Measurements from ENCODE around the gene ZBTB20.
"Not testable (repeated sequence)": the region's sequence is repeated elsewhere in the genome, so short reads cannot be mapped to it uniquely, and the experiment has no call there.

Gene ZBTB20

DNA sequence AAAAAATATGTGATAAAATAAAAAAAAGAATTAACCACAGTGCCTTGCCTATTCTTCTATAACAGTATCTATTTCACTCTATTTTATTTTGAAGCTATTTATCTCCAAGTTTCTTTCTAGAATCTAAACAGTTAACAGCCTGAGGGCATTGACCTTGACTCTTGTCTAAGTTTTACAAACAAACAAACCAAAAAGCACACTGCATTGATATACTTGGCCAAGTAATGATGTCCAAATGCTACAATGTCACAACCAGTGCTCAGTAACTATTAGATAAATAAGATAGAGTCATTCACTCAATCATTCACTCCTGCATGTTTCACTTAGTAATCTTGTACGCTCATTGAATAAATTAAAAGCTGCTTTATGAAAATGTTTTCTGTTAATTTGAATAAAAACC is 466.8 kb downstream of the ZBTB20 start:
- Histone ChIP-seq H3K9me3 (ENCODE audit: control insufficient read depth, low read length) (no peaks in the 10 kb centered on the region), H3K4me1 (ENCODE audit: control insufficient read depth, insufficient read depth, low read depth, low read length) (no peaks in the 10 kb centered on the region), H3K23ac (ENCODE audit: low read length in 2 of 2) (no peak overlapping the region), H3K27ac (ENCODE audit: low read length, poor library complexity, severe bottlenecking) (no peak overlapping the region), H2BK12ac (ENCODE audit: low read length in 2 of 2) (no peak overlapping the region), H4K91ac (ENCODE audit: low read length) (no peak overlapping the region), H3K27me3 (ENCODE audit: control insufficient read depth in 1 of 2, insufficient read depth in 1 of 2, low read length in 2 of 2) (no peaks in the 10 kb centered on the region), H3K18ac (ENCODE audit: low read depth in 1 of 2, low read length in 2 of 2) (no peak overlapping the region), H3K9ac (ENCODE audit: low read length) (no peak overlapping the region), H3K36me3 (ENCODE audit: control insufficient read depth in 1 of 2, insufficient read depth in 2 of 2, low read depth in 1 of 2, low read length in 2 of 2) (peaks cover 0 to 4% of the 10 kb centered on the region in 2 experiments), H3K4ac (ENCODE audit: low read depth in 1 of 2, low read length in 2 of 2) (no peak overlapping the region), H3K4me3 (ENCODE audit: insufficient read depth in 1 of 2, low read depth in 1 of 2, low read length in 2 of 2) (no peak overlapping the region), H3K79me1 (replicated peaks; ENCODE audit: low read length, poor library complexity, severe bottlenecking) (peaks cover 14% of the 10 kb centered on the region), H4K8ac (ENCODE audit: low read length) (no peak overlapping the region), H2BK15ac (ENCODE audit: low read depth, poor library complexity, severe bottlenecking) (no peak overlapping the region), H2AK5ac (ENCODE audit: low read length, severe bottlenecking) (no peak overlapping the region), H2BK120ac (ENCODE audit: low read depth, low read length) (no peak overlapping the region), H2BK5ac (ENCODE audit: low read depth, low read length, poor library complexity, severe bottlenecking) (no peak overlapping the region), H3K14ac (ENCODE audit: low read length in 2 of 2) (no peak overlapping the region), H2AFZ (ENCODE audit: low read depth, low read length) (no peak overlapping the region), H3K4me2 (ENCODE audit: low read length, poor library complexity, severe bottlenecking) (no peak overlapping the region)
- no CpG with 5 or more reads among the region's 1 CpG for WGBS
- DNase-seq, result no peak

GRCh38 chr3:114679773-114680172 is 467.3 kb downstream of the ZBTB20 start:
- H3K18ac ChIP-seq (ENCODE audit: low read depth in 1 of 2, low read length in 2 of 2); H3K79me1 ChIP-seq (replicated peaks; ENCODE audit: low read length, poor library complexity, severe bottlenecking); H3K23ac ChIP-seq (ENCODE audit: low read length in 2 of 2); H2AK5ac ChIP-seq (ENCODE audit: low read length, severe bottlenecking); H2BK5ac ChIP-seq (ENCODE audit: low read depth, low read length, poor library complexity, severe bottlenecking); H3K36me3 ChIP-seq (ENCODE audit: control insufficient read depth in 1 of 2, insufficient read depth in 2 of 2, low read depth in 1 of 2, low read length in 2 of 2); H2BK120ac ChIP-seq (ENCODE audit: low read depth, low read length); H3K4me1 ChIP-seq (ENCODE audit: control insufficient read depth, insufficient read depth, low read depth, low read length); H2BK15ac ChIP-seq (ENCODE audit: low read depth, poor library complexity, severe bottlenecking); H4K91ac ChIP-seq (ENCODE audit: low read length); H4K8ac ChIP-seq (ENCODE audit: low read length); H3K14ac ChIP-seq (ENCODE audit: low read length in 2 of 2); DNase-seq; H3K4ac ChIP-seq (ENCODE audit: low read depth in 1 of 2, low read length in 2 of 2); H2BK12ac ChIP-seq (ENCODE audit: low read length in 2 of 2); H3K9me3 ChIP-seq (ENCODE audit: control insufficient read depth, low read length); H3K27ac ChIP-seq (ENCODE audit: low read length, poor library complexity, severe bottlenecking); H2AFZ ChIP-seq (ENCODE audit: low read depth, low read length); H3K4me2 ChIP-seq (ENCODE audit: low read length, poor library complexity, severe bottlenecking); H3K27me3 ChIP-seq (ENCODE audit: control insufficient read depth in 1 of 2, insufficient read depth in 1 of 2, low read length in 2 of 2); H3K4me3 ChIP-seq (ENCODE audit: insufficient read depth in 1 of 2, low read depth in 1 of 2, low read length in 2 of 2); H3K9ac ChIP-seq (ENCODE audit: low read length): not testable (repeated sequence)
- WGBS, result 91% methylated on average over 3 of the region's 3 CpGs

DNA sequence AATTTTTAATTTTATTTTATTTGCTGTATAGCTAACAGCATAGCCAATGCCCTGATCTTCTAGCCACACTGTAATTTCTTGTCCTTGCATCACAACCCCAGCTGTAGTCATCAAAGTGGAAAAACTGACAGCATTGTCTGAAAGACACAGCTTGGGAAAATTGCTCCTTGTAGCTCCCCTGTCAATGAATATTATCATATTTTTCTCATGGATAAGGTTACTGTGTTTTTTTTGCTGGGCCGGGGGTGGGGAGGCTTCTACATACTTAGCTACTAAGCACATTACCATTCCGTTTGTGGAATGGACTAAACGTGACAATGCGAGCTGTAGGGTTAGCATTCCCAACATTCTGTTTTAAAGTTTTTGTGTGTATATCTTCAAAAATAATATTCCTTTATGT is 472.0 kb downstream of the ZBTB20 start:
- Histone ChIP-seq H3K27ac (ENCODE audit: low read length, poor library complexity, severe bottlenecking) (no peak overlapping the region), H2BK5ac (ENCODE audit: low read depth, low read length, poor library complexity, severe bottlenecking) (no peak overlapping the region), H3K36me3 (ENCODE audit: control insufficient read depth in 1 of 2, insufficient read depth in 2 of 2, low read depth in 1 of 2, low read length in 2 of 2) (peaks cover 0 to 4% of the 10 kb centered on the region in 2 experiments), H2AFZ (ENCODE audit: low read depth, low read length) (no peak overlapping the region), H3K14ac (ENCODE audit: low read length in 2 of 2) (no peak overlapping the region), H3K18ac (ENCODE audit: low read depth in 1 of 2, low read length in 2 of 2) (no peak overlapping the region), H2BK15ac (ENCODE audit: low read depth, poor library complexity, severe bottlenecking) (no peak overlapping the region), H3K9ac (ENCODE audit: low read length) (no peak overlapping the region), H2AK5ac (ENCODE audit: low read length, severe bottlenecking) (no peak overlapping the region), H3K23ac (ENCODE audit: low read length in 2 of 2) (no peak overlapping the region), H3K4ac (ENCODE audit: low read depth in 1 of 2, low read length in 2 of 2) (no peak overlapping the region), H3K79me1 (replicated peaks; ENCODE audit: low read length, poor library complexity, severe bottlenecking) (peaks cover 3% of the 10 kb centered on the region), H3K4me3 (ENCODE audit: insufficient read depth in 1 of 2, low read depth in 1 of 2, low read length in 2 of 2) (no peak overlapping the region), H2BK120ac (ENCODE audit: low read depth, low read length) (no peak overlapping the region), H3K27me3 (ENCODE audit: control insufficient read depth in 1 of 2, insufficient read depth in 1 of 2, low read length in 2 of 2) (no peaks in the 10 kb centered on the region), H3K4me1 (ENCODE audit: control insufficient read depth, insufficient read depth, low read depth, low read length) (no peaks in the 10 kb centered on the region), H4K91ac (ENCODE audit: low read length) (no peak overlapping the region), H4K8ac (ENCODE audit: low read length) (no peak overlapping the region), H2BK12ac (ENCODE audit: low read length in 2 of 2) (no peak overlapping the region), H3K9me3 (ENCODE audit: control insufficient read depth, low read length) (no peaks in the 10 kb centered on the region), H3K4me2 (ENCODE audit: low read length, poor library complexity, severe bottlenecking) (no peak overlapping the region)
- peak; percentile 6 for DNase-seq
- no CpG with 5 or more reads among the region's 4 CpGs for WGBS

DNA sequence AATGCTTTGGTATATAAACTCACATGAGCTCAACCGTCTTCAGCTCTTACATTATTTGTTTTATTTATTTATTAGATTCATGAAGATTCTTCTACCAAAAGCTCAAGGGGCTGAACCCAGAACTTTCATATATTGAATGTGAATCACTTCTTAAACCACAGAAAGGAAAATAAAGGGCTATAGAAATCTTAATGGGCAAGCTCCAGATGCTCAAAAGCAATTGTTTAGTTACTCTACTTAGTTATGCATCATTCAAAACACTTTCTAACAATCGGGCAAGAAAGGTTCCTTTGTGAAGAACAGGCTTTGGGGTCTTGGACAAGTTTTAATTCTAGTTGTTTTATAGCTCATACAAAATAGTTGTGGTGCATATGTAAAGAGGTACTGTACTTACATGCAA is 473.1 kb downstream of the ZBTB20 start:
- peaks cover 0 to 4% of the 10 kb centered on the region in 2 experiments for H3K36me3 ChIP-seq (ENCODE audit: control insufficient read depth in 1 of 2, insufficient read depth in 2 of 2, low read depth in 1 of 2, low read length in 2 of 2)
- no peaks in the 10 kb centered on the region for H3K4me1 ChIP-seq (ENCODE audit: control insufficient read depth, insufficient read depth, low read depth, low read length)
- no peak overlapping the region for H2BK15ac ChIP-seq (ENCODE audit: low read depth, poor library complexity, severe bottlenecking)
- H4K8ac ChIP-seq (ENCODE audit: low read length), result no peak overlapping the region
- no peak overlapping the region for H3K4ac ChIP-seq (ENCODE audit: low read depth in 1 of 2, low read length in 2 of 2)
- H3K9me3 ChIP-seq (ENCODE audit: control insufficient read depth, low read length), result no peaks in the 10 kb centered on the region
- no peak overlapping the region for H3K14ac ChIP-seq (ENCODE audit: low read length in 2 of 2)
- no peak overlapping the region for H2AFZ ChIP-seq (ENCODE audit: low read depth, low read length)
- H2BK120ac ChIP-seq (ENCODE audit: low read depth, low read length), result no peak overlapping the region
- no peak overlapping the region for H4K91ac ChIP-seq (ENCODE audit: low read length)
- 80% methylated on average over 1 of the region's 2 CpGs for WGBS
- no peak overlapping the region for H3K9ac ChIP-seq (ENCODE audit: low read length)
- H2AK5ac ChIP-seq (ENCODE audit: low read length, severe bottlenecking), result no peak overlapping the region
- no peak overlapping the region for H3K23ac ChIP-seq (ENCODE audit: low read length in 2 of 2)
- no peak overlapping the region for H3K18ac ChIP-seq (ENCODE audit: low read depth in 1 of 2, low read length in 2 of 2)
- H2BK5ac ChIP-seq (ENCODE audit: low read depth, low read length, poor library complexity, severe bottlenecking), result no peak overlapping the region
- no peak overlapping the region for H2BK12ac ChIP-seq (ENCODE audit: low read length in 2 of 2)
- no peak overlapping the region for H3K4me2 ChIP-seq (ENCODE audit: low read length, poor library complexity, severe bottlenecking)
- H3K27ac ChIP-seq (ENCODE audit: low read length, poor library complexity, severe bottlenecking), result no peak overlapping the region
- H3K4me3 ChIP-seq (ENCODE audit: insufficient read depth in 1 of 2, low read depth in 1 of 2, low read length in 2 of 2), result no peak overlapping the region
- peaks cover 5% of the 10 kb centered on the region for H3K79me1 ChIP-seq (replicated peaks; ENCODE audit: low read length, poor library complexity, severe bottlenecking)
- no peak for DNase-seq
- H3K27me3 ChIP-seq (ENCODE audit: control insufficient read depth in 1 of 2, insufficient read depth in 1 of 2, low read length in 2 of 2), result no peaks in the 10 kb centered on the region
